Effector memory CD4-positive, alpha-beta T cell (primary cell): ENCODE data around the gene BBS7.

Experiments used
- DNase-seq, 3 donors: peaks; one replicate each; pipeline ENCODE4 v3.0.0-alpha.2; 2020
- H3K27ac ChIP-seq: 2 replicates; pipeline ENCODE4 v1.7.0; 2013; ENCODE audit warnings: mild to moderate bottlenecking, low read length, moderate library complexity; ENCODE audit not compliant: insufficient read depth, poor library complexity, severe bottlenecking
- H3K27me3 ChIP-seq: replicated peaks from 2 replicates; pipeline ENCODE4 v1.7.0; 2013; ENCODE audit warnings: mild to moderate bottlenecking, low read length; ENCODE audit not compliant: insufficient read depth, control insufficient read depth, poor library complexity, severe bottlenecking
- H3K36me3 ChIP-seq: 2 replicates; pipeline ENCODE4 v1.7.0; 2013; ENCODE audit warnings: mild to moderate bottlenecking, low read length, moderate library complexity; ENCODE audit not compliant: control insufficient read depth, insufficient read depth
- H3K4me1 ChIP-seq: 2 replicates; pipeline ENCODE4 v1.7.0; 2013; ENCODE audit warnings: low read length, mild to moderate bottlenecking; ENCODE audit not compliant: control insufficient read depth, insufficient read depth, poor library complexity, severe bottlenecking
- H3K4me3 ChIP-seq: 2 replicates; pipeline ENCODE4 v1.7.0; 2013; ENCODE audit warnings: low read length, low read depth, mild to moderate bottlenecking; ENCODE audit not compliant: insufficient read depth, poor library complexity, severe bottlenecking
- H3K9me3 ChIP-seq: 2 replicates; pipeline ENCODE4 v1.7.0; 2013; ENCODE audit warnings: mild to moderate bottlenecking, low read length, moderate library complexity; ENCODE audit not compliant: control insufficient read depth

BBS7 gene

GRCh38 chr4:121838136-121838535, 32.1 kb downstream of the BBS7 start:
- Histone ChIP-seq H3K4me1 (no peaks in the 10 kb centered on the region), H3K9me3 (no peaks in the 10 kb centered on the region), H3K27me3 (no peaks in the 10 kb centered on the region), H3K36me3 (peaks cover 6% of the 10 kb centered on the region), H3K27ac (no peak overlapping the region), H3K4me3 (no peak overlapping the region)
- no peak for DNase-seq

GRCh38 chr4:121829511-121829910, 40.8 kb downstream of the BBS7 start:
- H3K4me1 ChIP-seq, result no peaks in the 10 kb centered on the region
- no peak overlapping the region for H3K27ac ChIP-seq
- H3K9me3 ChIP-seq, result no peaks in the 10 kb centered on the region
- H3K36me3 ChIP-seq, result no peaks in the 10 kb centered on the region
- no peak for DNase-seq
- no peaks in the 10 kb centered on the region for H3K27me3 ChIP-seq
- no peak overlapping the region for H3K4me3 ChIP-seq

- Histone ChIP-seq H3K9me3 (no peaks in the 10 kb centered on the region), H3K27me3 (no peaks in the 10 kb centered on the region), H3K4me3 (no peak overlapping the region), H3K4me1 (no peaks in the 10 kb centered on the region), H3K36me3 (no peaks in the 10 kb centered on the region), H3K27ac (no peak overlapping the region)
- DNase-seq, result no peak
Observed at GRCh38 chr4:121827853-121828252, 42.4 kb downstream of the BBS7 start.

GRCh38 chr4:121824950-121825349, 45.3 kb downstream of the BBS7 start:
- Histone ChIP-seq H3K27me3 (no peaks in the 10 kb centered on the region), H3K9me3 (no peaks in the 10 kb centered on the region), H3K36me3 (no peaks in the 10 kb centered on the region), H3K4me1 (no peaks in the 10 kb centered on the region), H3K27ac (no peak overlapping the region), H3K4me3 (no peak overlapping the region)
- DNase-seq, result no peak

GRCh38 chr4:121824171-121824527, 46.1 kb downstream of the BBS7 start:
- Histone ChIP-seq H3K27ac (peak overlapping the region; percentile 53), H3K9me3 (no peaks in the 10 kb centered on the region), H3K4me1 (no peaks in the 10 kb centered on the region), H3K4me3 (peak overlapping the region; percentile 77), H3K27me3 (no peaks in the 10 kb centered on the region), H3K36me3 (no peaks in the 10 kb centered on the region)
- no peak for DNase-seq

GRCh38 chr4:121823505-121824170, 46.6 kb downstream of the BBS7 start, which contains the start of gene CCNA2:
Gene CCNA2, minus strand, starts transcription at chr4:121823883. Its CDS starts 255 bp downstream, at chr4:121823628.
- Histone ChIP-seq H3K36me3 (no peaks in the 10 kb centered on the region), H3K4me1 (no peaks in the 10 kb centered on the region), H3K9me3 (no peaks in the 10 kb centered on the region), H3K27me3 (no peaks in the 10 kb centered on the region), H3K27ac (peak within 1 kb of the TSS; percentile 53), H3K4me3 (peak within 1 kb of the TSS; percentile 77)
- peak; percentile 89 to 94 (median 92) for DNase-seq

- no peaks in the 10 kb centered on the region for H3K36me3 ChIP-seq
- no peak overlapping the region for H3K27ac ChIP-seq
- peak in 2 of 3 donors; percentile 12 to 13 for DNase-seq
- no peaks in the 10 kb centered on the region for H3K27me3 ChIP-seq
- H3K9me3 ChIP-seq, result no peaks in the 10 kb centered on the region
- peak overlapping the region; percentile 77 for H3K4me3 ChIP-seq
- H3K4me1 ChIP-seq, result no peaks in the 10 kb centered on the region
Observed at GRCh38 chr4:121822796-121823504, 47.3 kb downstream of the BBS7 start.

GRCh38 chr4:121822047-121822446, 48.2 kb downstream of the BBS7 start:
- Histone ChIP-seq H3K9me3 (no peaks in the 10 kb centered on the region), H3K4me3 (no peak overlapping the region), H3K27me3 (no peaks in the 10 kb centered on the region), H3K27ac (no peak overlapping the region), H3K36me3 (peaks cover 1% of the 10 kb centered on the region), H3K4me1 (no peaks in the 10 kb centered on the region)
- no peak for DNase-seq

GRCh38 chr4:121819216-121819965, 50.9 kb downstream of the BBS7 start:
- Histone ChIP-seq H3K36me3 (peaks cover 22% of the 10 kb centered on the region), H3K4me3 (no peak overlapping the region), H3K4me1 (no peaks in the 10 kb centered on the region), H3K27ac (no peak overlapping the region), H3K9me3 (no peaks in the 10 kb centered on the region), H3K27me3 (no peaks in the 10 kb centered on the region)
- no peak for DNase-seq

GRCh38 chr4:121818215-121818614, 52.1 kb downstream of the BBS7 start:
- H3K4me3 ChIP-seq, result no peak overlapping the region
- H3K27me3 ChIP-seq, result no peaks in the 10 kb centered on the region
- peaks cover 29% of the 10 kb centered on the region for H3K36me3 ChIP-seq
- H3K4me1 ChIP-seq, result no peaks in the 10 kb centered on the region
- no peak overlapping the region for H3K27ac ChIP-seq
- DNase-seq, result no peak
- no peaks in the 10 kb centered on the region for H3K9me3 ChIP-seq
